ENCODE measurements around the gene SERPINB2.

DNA sequence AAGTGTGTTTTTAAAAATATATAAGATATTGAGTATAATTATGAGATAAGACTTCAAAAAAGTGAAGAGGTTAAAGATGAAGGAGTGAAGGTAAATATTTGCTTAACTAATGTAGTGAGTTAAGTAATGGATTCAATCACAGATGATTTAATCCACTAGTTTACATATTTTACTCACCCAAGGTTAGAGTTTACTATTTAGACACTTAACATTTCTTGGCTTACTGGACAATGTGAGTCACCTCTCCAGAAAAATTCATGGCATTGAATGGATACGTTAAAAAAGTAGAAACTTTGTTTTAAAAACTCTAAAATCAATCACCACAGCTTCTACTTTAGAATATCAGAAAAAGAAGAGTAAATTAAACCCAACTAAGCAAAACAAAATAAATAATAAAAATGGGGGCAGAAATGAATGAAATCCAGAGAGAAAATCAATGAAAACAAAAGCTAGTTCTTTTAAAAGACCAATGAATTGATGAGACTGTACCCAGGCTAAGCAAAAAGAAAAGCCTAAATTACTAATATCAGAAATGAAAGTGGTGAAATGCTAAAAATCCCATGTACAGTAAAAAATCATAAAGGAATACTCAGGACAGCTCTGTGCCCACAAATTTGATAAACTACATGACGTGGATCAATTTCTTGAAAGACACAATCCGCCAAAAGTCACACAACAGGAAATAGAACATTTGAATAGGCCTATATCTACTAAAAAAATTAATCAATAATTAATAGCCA, 59.7 kb downstream of the SERPINB2 start:
- TF ChIP-seq, protein P1, sequence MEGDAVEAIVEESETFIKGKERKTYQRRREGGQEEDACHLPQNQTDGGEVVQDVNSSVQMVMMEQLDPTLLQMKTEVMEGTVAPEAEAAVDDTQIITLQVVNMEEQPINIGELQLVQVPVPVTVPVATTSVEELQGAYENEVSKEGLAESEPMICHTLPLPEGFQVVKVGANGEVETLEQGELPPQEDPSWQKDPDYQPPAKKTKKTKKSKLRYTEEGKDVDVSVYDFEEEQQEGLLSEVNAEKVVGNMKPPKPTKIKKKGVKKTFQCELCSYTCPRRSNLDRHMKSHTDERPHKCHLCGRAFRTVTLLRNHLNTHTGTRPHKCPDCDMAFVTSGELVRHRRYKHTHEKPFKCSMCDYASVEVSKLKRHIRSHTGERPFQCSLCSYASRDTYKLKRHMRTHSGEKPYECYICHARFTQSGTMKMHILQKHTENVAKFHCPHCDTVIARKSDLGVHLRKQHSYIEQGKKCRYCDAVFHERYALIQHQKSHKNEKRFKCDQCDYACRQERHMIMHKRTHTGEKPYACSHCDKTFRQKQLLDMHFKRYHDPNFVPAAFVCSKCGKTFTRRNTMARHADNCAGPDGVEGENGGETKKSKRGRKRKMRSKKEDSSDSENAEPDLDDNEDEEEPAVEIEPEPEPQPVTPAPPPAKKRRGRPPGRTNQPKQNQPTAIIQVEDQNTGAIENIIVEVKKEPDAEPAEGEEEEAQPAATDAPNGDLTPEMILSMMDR (IDR thresholded peaks at IDR 0.05; ENCODE audit: low read depth, low read length), result no peak
- TF ChIP-seq EZH2phosphoT487 (IDR thresholded peaks at IDR 0.05; ENCODE audit: low read depth), result no peak
